ENCODE data around the gene BRIP1.

Gene BRIP1

DNA sequence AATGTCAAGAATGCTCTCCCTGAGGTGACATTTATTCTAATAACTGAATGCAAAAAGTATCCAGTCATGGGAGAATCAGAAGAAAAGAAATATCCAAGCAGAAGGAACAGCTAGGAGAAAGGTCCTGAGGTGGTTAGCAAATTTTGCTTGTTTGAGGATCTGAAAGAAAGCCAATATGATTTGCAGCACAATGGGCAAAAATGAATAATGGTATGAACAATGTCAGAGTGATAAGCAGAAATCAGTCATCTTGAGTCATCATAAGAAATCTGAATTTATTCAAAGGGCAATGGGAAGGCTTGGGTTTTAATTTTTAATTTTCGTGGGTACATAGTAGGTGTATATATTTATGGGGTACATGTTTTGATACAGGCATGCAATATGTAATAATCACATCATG, 68.5 kb downstream of the BRIP1 start:
- no peaks in the 10 kb centered on the region for H3K4me1 ChIP-seq (ENCODE audit: control insufficient read depth in 1 of 2, insufficient read depth in 2 of 2, low read length in 2 of 2)
- H3K9me3 ChIP-seq (ENCODE audit: control insufficient read depth in 1 of 2, low read length in 2 of 2), result no peaks in the 10 kb centered on the region
- no peak overlapping the region for H3K27ac ChIP-seq (ENCODE audit: low read depth, low read length)
- no peak overlapping the region for H3K4me3 ChIP-seq (ENCODE audit: low read depth in 1 of 2, low read length in 2 of 2)
- no peaks in the 10 kb centered on the region for H3K27me3 ChIP-seq (ENCODE audit: control insufficient read depth in 1 of 2, insufficient read depth in 2 of 2, low read length in 2 of 2)
- no peaks in the 10 kb centered on the region for H3K36me3 ChIP-seq (ENCODE audit: control insufficient read depth in 1 of 2, insufficient read depth in 2 of 2, low read length in 2 of 2)
- no peak overlapping the region for H3K9ac ChIP-seq (ENCODE audit: low read depth in 1 of 2, low read length in 2 of 2)

DNA sequence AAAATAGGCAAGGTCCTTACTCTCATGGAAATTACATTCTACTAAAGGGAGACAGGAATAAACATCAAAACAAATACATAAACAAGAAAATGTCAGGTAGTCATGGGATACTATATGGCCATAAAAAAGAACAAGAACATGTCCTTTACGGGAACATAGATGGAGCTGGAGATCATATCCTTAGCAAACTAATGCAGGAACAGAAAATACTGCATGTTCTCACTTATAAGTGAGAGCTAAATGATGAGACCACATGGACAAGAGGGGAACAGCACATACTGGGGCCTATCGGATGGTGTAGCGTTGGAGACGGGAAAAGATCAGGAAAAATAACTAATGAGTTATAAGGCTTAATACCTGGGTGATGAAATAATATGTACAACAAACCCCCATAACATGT, 69.1 kb downstream of the BRIP1 start:
- Histone ChIP-seq H3K27me3 (ENCODE audit: control insufficient read depth in 1 of 2, insufficient read depth in 2 of 2, low read length in 2 of 2) (no peaks in the 10 kb centered on the region), H3K36me3 (ENCODE audit: control insufficient read depth in 1 of 2, insufficient read depth in 2 of 2, low read length in 2 of 2) (no peaks in the 10 kb centered on the region), H3K4me1 (ENCODE audit: control insufficient read depth in 1 of 2, insufficient read depth in 2 of 2, low read length in 2 of 2) (no peaks in the 10 kb centered on the region), H3K9ac (ENCODE audit: low read depth in 1 of 2, low read length in 2 of 2) (no peak overlapping the region), H3K27ac (ENCODE audit: low read depth, low read length) (no peak overlapping the region), H3K9me3 (ENCODE audit: control insufficient read depth in 1 of 2, low read length in 2 of 2) (no peaks in the 10 kb centered on the region), H3K4me3 (ENCODE audit: low read depth in 1 of 2, low read length in 2 of 2) (no peak overlapping the region)

DNA sequence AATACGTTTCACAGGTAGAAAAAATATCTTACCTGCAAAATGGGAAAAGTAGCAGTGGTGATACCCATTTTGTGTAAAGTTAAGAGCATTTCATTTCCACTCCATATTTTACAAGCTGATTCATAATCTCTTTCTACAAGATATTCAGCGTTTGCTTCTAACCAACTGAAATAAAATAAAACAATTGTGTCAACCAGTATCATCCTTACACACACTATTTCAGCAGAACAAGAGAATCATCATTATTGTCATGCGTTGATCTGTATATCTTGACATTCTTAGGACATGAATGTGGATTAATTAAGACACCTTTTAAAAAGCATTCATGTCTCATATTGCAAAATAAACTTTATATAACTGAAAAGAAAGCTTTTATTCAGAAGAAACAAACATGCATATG, 69.8 kb downstream of the BRIP1 start:
- Histone ChIP-seq H3K9ac (ENCODE audit: low read depth in 1 of 2, low read length in 2 of 2) (no peak overlapping the region), H3K27ac (ENCODE audit: low read depth, low read length) (no peak overlapping the region), H3K4me1 (ENCODE audit: control insufficient read depth in 1 of 2, insufficient read depth in 2 of 2, low read length in 2 of 2) (no peaks in the 10 kb centered on the region), H3K36me3 (ENCODE audit: control insufficient read depth in 1 of 2, insufficient read depth in 2 of 2, low read length in 2 of 2) (no peaks in the 10 kb centered on the region), H3K27me3 (ENCODE audit: control insufficient read depth in 1 of 2, insufficient read depth in 2 of 2, low read length in 2 of 2) (no peaks in the 10 kb centered on the region), H3K4me3 (ENCODE audit: low read depth in 1 of 2, low read length in 2 of 2) (no peak overlapping the region), H3K9me3 (ENCODE audit: control insufficient read depth in 1 of 2, low read length in 2 of 2) (no peaks in the 10 kb centered on the region)

DNA sequence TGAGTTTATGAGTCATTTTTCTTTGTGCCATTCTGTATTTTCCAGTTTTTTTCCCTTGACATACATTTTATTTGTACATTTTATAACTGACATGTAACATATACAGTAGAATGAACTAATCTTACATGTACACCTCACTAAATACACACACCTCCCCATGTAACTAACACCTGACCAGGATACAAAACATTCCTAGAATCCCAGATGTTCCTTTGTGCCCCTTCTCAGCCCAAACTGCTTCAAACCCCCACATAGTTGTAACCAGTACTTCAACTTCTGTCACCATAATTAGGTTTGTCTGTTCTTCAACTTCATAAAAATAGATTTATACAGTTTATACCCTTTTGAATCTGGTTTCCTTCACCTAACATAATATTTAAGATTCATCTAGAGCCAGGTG, 73.5 kb downstream of the BRIP1 start:
- Histone ChIP-seq H3K9ac (ENCODE audit: low read depth in 1 of 2, low read length in 2 of 2) (no peak overlapping the region), H3K27ac (ENCODE audit: low read depth, low read length) (no peak overlapping the region), H3K36me3 (ENCODE audit: control insufficient read depth in 1 of 2, insufficient read depth in 2 of 2, low read length in 2 of 2) (no peaks in the 10 kb centered on the region), H3K9me3 (ENCODE audit: control insufficient read depth in 1 of 2, low read length in 2 of 2) (no peaks in the 10 kb centered on the region), H3K4me3 (ENCODE audit: low read depth in 1 of 2, low read length in 2 of 2) (no peak overlapping the region), H3K27me3 (ENCODE audit: control insufficient read depth in 1 of 2, insufficient read depth in 2 of 2, low read length in 2 of 2) (no peaks in the 10 kb centered on the region), H3K4me1 (ENCODE audit: control insufficient read depth in 1 of 2, insufficient read depth in 2 of 2, low read length in 2 of 2) (no peaks in the 10 kb centered on the region)

DNA sequence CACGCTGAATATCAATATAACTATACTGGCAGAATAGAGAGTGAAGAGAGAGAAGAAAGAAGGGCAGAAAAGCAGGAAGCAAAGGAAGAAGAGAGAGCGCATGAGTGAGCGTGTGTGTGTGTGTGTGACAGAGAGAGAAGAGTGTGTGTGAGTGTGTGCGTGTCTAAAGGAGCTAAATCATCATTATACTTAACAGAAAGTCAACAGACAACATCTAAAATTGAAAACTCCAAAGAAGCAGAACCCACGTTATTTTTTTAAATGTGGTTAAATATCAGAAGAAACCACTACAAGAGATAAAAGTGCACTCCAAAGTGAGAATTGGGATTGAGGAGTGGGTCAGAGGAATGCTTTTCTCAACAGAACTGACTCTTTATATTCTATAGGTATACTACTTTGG, 77.2 kb downstream of the BRIP1 start:
- no peaks in the 10 kb centered on the region for H3K36me3 ChIP-seq (ENCODE audit: control insufficient read depth in 1 of 2, insufficient read depth in 2 of 2, low read length in 2 of 2)
- H3K27ac ChIP-seq (ENCODE audit: low read depth, low read length), result no peak overlapping the region
- H3K9ac ChIP-seq (ENCODE audit: low read depth in 1 of 2, low read length in 2 of 2), result no peak overlapping the region
- H3K4me1 ChIP-seq (ENCODE audit: control insufficient read depth in 1 of 2, insufficient read depth in 2 of 2, low read length in 2 of 2), result no peaks in the 10 kb centered on the region
- no peaks in the 10 kb centered on the region for H3K27me3 ChIP-seq (ENCODE audit: control insufficient read depth in 1 of 2, insufficient read depth in 2 of 2, low read length in 2 of 2)
- H3K9me3 ChIP-seq (ENCODE audit: control insufficient read depth in 1 of 2, low read length in 2 of 2), result no peaks in the 10 kb centered on the region
- no peak overlapping the region for H3K4me3 ChIP-seq (ENCODE audit: low read depth in 1 of 2, low read length in 2 of 2)

DNA sequence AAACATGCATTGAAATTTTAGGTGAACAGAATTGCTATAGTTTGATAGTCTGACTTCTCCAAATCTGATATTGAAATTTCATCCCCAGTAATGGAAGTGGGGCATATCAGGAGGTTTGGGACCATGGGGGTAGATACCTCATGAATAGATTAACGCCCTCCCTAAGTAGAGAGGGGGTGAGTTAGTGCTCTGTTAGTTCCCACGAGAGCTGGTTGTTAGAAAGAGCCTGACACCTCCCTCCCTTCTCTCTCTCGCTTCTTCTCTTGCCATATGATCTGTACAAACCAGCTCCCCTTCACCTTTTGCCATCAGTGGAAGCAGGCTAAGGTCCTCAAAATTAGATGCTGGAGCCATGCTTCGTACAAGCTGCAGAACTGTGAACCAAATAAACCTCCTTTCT, 78.8 kb downstream of the BRIP1 start:
- Histone ChIP-seq H3K9me3 (ENCODE audit: control insufficient read depth in 1 of 2, low read length in 2 of 2) (no peaks in the 10 kb centered on the region), H3K36me3 (ENCODE audit: control insufficient read depth in 1 of 2, insufficient read depth in 2 of 2, low read length in 2 of 2) (no peaks in the 10 kb centered on the region), H3K9ac (ENCODE audit: low read depth in 1 of 2, low read length in 2 of 2) (no peak overlapping the region), H3K4me1 (ENCODE audit: control insufficient read depth in 1 of 2, insufficient read depth in 2 of 2, low read length in 2 of 2) (no peaks in the 10 kb centered on the region), H3K27me3 (ENCODE audit: control insufficient read depth in 1 of 2, insufficient read depth in 2 of 2, low read length in 2 of 2) (no peaks in the 10 kb centered on the region), H3K27ac (ENCODE audit: low read depth, low read length) (no peak overlapping the region), H3K4me3 (ENCODE audit: low read depth in 1 of 2, low read length in 2 of 2) (no peak overlapping the region)

DNA sequence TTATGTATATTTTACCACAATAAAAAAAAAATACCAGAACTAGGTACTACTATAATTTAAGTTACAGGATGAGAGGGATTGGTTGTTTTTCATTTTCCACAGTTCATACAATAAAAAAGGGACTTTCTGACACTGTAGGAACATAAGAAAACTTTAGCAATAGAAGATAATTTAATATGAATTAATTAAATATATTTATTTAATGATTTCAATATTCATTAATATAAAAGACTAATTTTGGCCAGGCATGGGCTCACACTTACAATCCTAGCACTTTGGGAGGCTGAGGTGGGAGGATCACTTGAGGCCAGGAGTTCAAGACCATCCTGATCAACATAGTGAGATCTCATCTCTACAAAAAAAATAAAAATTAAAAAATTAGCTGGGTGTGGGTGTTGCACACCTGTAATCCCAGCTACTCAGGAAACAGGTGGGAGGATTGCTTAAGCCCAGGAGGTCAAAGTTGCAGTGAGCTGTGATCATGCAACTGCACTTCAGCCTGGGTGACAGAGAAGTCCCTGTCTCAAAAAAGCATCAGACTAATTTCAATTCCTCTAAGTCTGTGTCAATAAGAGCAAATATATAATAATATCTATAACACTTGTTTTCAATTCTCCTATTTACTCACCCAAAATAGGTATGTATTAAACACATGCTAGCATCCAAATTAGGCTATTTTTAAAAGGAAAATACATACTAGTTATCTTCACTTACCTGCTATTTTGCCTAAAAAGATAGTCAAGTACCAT, 79.6 kb downstream of the BRIP1 start:
- Histone ChIP-seq H3K36me3 (ENCODE audit: control insufficient read depth in 1 of 2, insufficient read depth in 2 of 2, low read length in 2 of 2) (no peaks in the 10 kb centered on the region), H3K27ac (ENCODE audit: low read depth, low read length) (no peak overlapping the region), H3K4me1 (ENCODE audit: control insufficient read depth in 1 of 2, insufficient read depth in 2 of 2, low read length in 2 of 2) (no peaks in the 10 kb centered on the region), H3K9ac (ENCODE audit: low read depth in 1 of 2, low read length in 2 of 2) (no peak overlapping the region), H3K27me3 (ENCODE audit: control insufficient read depth in 1 of 2, insufficient read depth in 2 of 2, low read length in 2 of 2) (no peaks in the 10 kb centered on the region), H3K9me3 (ENCODE audit: control insufficient read depth in 1 of 2, low read length in 2 of 2) (no peaks in the 10 kb centered on the region), H3K4me3 (ENCODE audit: low read depth in 1 of 2, low read length in 2 of 2) (no peak overlapping the region)

DNA sequence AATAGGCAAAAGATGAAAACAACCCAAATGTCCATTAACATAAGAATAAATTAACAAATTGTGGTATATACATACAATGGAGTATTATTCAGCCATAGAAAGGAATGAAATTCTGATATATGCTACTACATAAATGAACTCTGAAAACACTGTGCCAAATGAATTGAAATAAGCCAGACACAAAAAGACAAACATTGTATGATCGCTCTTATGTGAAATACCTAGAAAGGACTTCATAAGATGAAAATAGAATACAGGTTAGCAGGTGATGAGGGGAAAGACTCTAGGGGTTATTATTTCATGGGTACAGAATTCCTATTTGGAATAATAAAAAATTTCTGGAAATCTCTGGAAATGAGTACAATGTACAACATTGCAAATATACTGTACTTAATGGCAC, 80.2 kb downstream of the BRIP1 start:
- Histone ChIP-seq H3K4me1 (ENCODE audit: control insufficient read depth in 1 of 2, insufficient read depth in 2 of 2, low read length in 2 of 2) (no peaks in the 10 kb centered on the region), H3K4me3 (ENCODE audit: low read depth in 1 of 2, low read length in 2 of 2) (no peak overlapping the region), H3K27me3 (ENCODE audit: control insufficient read depth in 1 of 2, insufficient read depth in 2 of 2, low read length in 2 of 2) (no peaks in the 10 kb centered on the region), H3K9ac (ENCODE audit: low read depth in 1 of 2, low read length in 2 of 2) (no peak overlapping the region), H3K9me3 (ENCODE audit: control insufficient read depth in 1 of 2, low read length in 2 of 2) (no peaks in the 10 kb centered on the region), H3K36me3 (ENCODE audit: control insufficient read depth in 1 of 2, insufficient read depth in 2 of 2, low read length in 2 of 2) (no peaks in the 10 kb centered on the region), H3K27ac (ENCODE audit: low read depth, low read length) (no peak overlapping the region)

DNA sequence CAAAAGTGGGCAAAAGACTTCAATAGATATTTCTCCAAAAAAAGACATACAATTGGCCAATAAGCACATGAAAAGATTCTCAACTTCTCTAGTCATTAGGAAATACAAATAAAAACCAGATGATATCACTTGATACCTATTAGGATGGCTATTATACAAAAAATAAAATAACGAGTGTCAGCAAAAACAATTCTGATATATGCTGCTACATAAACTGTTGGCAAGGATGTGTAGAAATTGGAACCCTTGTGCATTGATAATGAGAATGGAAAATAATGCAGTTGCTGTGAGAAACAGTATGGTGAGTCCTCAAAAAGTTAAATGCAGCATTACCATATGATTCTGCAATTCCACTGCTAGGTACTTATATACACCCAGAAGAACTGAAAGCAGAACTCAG, 80.6 kb downstream of the BRIP1 start:
- Histone ChIP-seq H3K9ac (ENCODE audit: low read depth in 1 of 2, low read length in 2 of 2) (no peak overlapping the region), H3K4me1 (ENCODE audit: control insufficient read depth in 1 of 2, insufficient read depth in 2 of 2, low read length in 2 of 2) (no peaks in the 10 kb centered on the region), H3K9me3 (ENCODE audit: control insufficient read depth in 1 of 2, low read length in 2 of 2) (no peaks in the 10 kb centered on the region), H3K27ac (ENCODE audit: low read depth, low read length) (no peak overlapping the region), H3K36me3 (ENCODE audit: control insufficient read depth in 1 of 2, insufficient read depth in 2 of 2, low read length in 2 of 2) (no peaks in the 10 kb centered on the region), H3K4me3 (ENCODE audit: low read depth in 1 of 2, low read length in 2 of 2) (no peak overlapping the region), H3K27me3 (ENCODE audit: control insufficient read depth in 1 of 2, insufficient read depth in 2 of 2, low read length in 2 of 2) (no peaks in the 10 kb centered on the region)

DNA sequence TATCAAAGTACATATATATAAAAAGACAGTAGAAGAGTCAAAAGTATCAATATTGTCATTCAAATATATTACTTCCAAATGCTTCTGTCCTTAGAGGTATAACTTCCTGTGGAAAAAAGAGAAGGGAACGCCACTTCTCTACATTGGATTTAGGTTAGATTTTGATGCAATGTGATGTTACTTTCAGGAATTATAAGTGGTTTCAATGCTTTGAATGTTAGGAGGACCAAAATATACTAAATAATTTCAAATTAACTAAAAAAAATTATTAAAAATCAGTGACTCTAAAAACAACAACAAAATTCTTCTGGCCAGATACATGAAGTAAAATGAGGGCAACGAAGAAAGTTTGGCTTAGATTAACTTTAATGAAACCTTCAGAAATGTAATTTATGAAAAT, 88.0 kb downstream of the BRIP1 start:
- no peak overlapping the region for H3K9ac ChIP-seq (ENCODE audit: low read depth in 1 of 2, low read length in 2 of 2)

DNA sequence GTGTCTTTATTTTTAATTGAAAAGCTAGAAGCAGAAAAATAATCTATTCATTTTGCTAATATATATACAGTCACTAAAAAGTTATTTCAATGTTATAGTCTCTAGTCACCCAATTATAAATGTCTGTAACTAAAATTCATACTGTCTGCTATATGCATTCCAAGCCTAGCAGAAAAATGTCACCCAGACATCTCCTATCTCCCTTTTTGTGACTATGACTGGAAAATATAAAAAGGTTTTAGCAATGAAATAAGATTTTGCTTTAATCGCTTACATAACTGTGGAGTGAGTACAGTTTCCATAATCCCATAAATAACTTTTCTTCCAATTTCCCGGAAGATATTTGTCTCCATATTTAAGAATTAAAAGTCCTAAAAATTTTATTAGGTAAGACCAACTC, 88.6 kb downstream of the BRIP1 start:
- peaks cover 8 to 12% of the 10 kb centered on the region in 2 donors for H3K9me3 ChIP-seq (ENCODE audit: control insufficient read depth in 1 of 2, low read length in 2 of 2)
- no peak overlapping the region for H3K4me3 ChIP-seq (ENCODE audit: low read depth in 1 of 2, low read length in 2 of 2)
- H3K27me3 ChIP-seq (ENCODE audit: control insufficient read depth in 1 of 2, insufficient read depth in 2 of 2, low read length in 2 of 2), result no peaks in the 10 kb centered on the region
- no peak overlapping the region for H3K9ac ChIP-seq (ENCODE audit: low read depth in 1 of 2, low read length in 2 of 2)
- H3K4me1 ChIP-seq (ENCODE audit: control insufficient read depth in 1 of 2, insufficient read depth in 2 of 2, low read length in 2 of 2), result no peaks in the 10 kb centered on the region
- no peak overlapping the region for H3K27ac ChIP-seq (ENCODE audit: low read depth, low read length)
- H3K36me3 ChIP-seq (ENCODE audit: control insufficient read depth in 1 of 2, insufficient read depth in 2 of 2, low read length in 2 of 2), result peaks cover 0 to 14% of the 10 kb centered on the region in 2 donors

More for the DNA sequence above, 88.0 kb downstream of the BRIP1 start:
- no peaks in the 10 kb centered on the region for H3K27me3 ChIP-seq (ENCODE audit: control insufficient read depth in 1 of 2, insufficient read depth in 2 of 2, low read length in 2 of 2)
- H3K4me1 ChIP-seq (ENCODE audit: control insufficient read depth in 1 of 2, insufficient read depth in 2 of 2, low read length in 2 of 2), result no peaks in the 10 kb centered on the region
- peaks cover 0 to 10% of the 10 kb centered on the region in 2 donors for H3K36me3 ChIP-seq (ENCODE audit: control insufficient read depth in 1 of 2, insufficient read depth in 2 of 2, low read length in 2 of 2)
- H3K27ac ChIP-seq (ENCODE audit: low read depth, low read length), result no peak overlapping the region
- H3K9me3 ChIP-seq (ENCODE audit: control insufficient read depth in 1 of 2, low read length in 2 of 2), result peaks cover 8 to 12% of the 10 kb centered on the region in 2 donors
- H3K4me3 ChIP-seq (ENCODE audit: low read depth in 1 of 2, low read length in 2 of 2), result no peak overlapping the region
